ENCODE results near the gene BCORL1.

Gene BCORL1

DNA sequence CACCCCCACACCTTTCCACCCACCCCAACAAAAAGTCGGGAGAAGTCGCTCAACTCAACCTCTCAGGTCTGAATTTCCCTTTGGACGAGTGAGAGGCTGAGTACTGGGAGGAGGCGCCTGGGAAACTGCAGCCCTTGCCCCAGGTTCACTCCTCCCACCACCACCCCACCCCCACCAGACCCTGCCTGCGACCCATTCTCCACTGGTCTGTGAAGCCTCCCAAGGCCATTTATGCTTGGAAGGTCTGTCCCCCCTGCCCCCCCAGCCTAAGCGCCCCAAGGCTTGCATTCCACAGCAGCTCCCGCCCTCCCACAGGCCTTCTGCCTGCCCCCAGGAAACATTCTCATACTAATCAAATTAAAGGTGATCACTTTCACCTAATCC lies 100.7 kb downstream of the BCORL1 start:
- peaks cover 71% of the 10 kb centered on the region for H3K36me3 Mint-ChIP-seq
- H3K4me1 Mint-ChIP-seq = peaks cover 75% of the 10 kb centered on the region
- DNase-seq (ENCODE audit: low spot score in 2 of 2) (no peak), ATAC-seq (no peak)
- no peaks in the 10 kb centered on the region for H3K9me3 Mint-ChIP-seq
- H3K4me3 Mint-ChIP-seq = peak overlapping the region; percentile 62
- peak overlapping the region; percentile 83 for H3K27ac Mint-ChIP-seq

DNA sequence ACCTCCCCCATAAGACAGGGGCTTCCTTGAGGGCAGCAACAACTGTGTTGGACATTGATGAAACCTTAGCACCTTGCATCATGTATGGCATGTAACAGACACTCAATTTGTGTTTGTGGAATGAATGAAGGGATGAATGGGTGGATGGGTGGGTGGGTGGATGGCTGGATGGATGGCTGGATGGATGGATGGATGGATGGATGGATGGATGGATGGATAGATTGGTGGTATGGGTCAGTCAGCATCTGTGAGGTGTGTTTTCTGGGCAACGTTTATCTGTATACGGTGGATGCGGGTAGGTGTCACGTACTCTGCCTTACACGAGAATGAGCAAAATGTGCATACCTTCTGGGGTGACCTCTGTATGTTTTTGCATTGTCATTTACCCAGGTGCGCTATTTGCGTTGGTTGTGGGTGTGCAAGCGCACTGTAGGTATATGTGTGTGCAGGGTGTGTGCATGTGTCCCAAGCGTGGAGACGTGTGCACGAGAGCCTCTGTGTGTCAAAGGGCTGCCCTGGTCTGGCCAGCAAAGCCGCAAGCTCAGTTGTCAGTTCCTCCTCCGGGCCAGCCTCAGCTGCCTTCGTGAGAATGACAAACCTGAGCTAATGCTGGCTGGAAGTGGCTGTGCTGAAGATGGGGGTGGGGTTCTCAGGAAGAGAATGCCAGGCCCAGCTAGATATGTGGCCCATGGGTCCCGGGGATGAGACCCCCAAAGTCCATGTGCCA lies 101.4 kb downstream of the BCORL1 start:
- peak overlapping the region; percentile 78 for H3K27ac Mint-ChIP-seq
- peak overlapping the region; percentile 62 for H3K4me3 Mint-ChIP-seq
- peaks cover 67% of the 10 kb centered on the region for H3K36me3 Mint-ChIP-seq
- DNase-seq (ENCODE audit: low spot score in 2 of 2) (peak in 1 of 2 donors; percentile 50), ATAC-seq (no peak)
- no peaks in the 10 kb centered on the region for H3K9me3 Mint-ChIP-seq
- peaks cover 75% of the 10 kb centered on the region for H3K4me1 Mint-ChIP-seq

DNA sequence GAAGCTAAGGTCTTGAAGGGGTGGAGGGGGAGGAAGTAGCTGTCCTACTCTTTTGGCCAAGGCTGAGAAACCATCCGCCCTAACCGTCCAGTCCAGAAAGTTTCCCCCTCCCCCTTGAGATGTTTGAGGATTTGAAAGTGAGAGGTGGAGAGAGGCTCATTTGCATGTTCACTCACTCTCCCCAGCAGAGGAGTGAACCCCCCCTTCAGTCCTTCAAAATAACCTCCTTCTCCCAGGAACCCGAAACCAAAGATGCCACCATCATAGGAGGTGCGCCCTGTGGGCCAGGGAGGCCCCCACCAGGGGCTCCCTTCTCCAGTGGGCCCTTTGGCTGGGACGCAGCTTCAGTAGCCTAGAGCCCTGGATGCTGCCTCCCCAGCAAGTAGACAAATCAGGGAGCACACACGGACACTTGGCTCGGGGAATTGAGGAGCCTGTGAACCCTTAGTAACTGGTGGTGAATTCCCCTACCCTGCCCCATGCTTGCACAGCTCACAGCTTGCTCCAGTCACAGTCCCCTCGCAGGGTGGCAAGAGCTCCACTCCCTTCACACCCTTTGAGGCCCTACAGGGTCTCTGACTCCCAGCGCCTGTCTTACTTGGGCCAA lies 102.3 kb downstream of the BCORL1 start:
- H3K9me3 Mint-ChIP-seq = no peaks in the 10 kb centered on the region
- H3K36me3 Mint-ChIP-seq = peaks cover 58% of the 10 kb centered on the region
- DNase-seq (ENCODE audit: low spot score in 2 of 2) (peak in 1 of 2 donors; percentile 54), ATAC-seq (no peak)
- peaks cover 71% of the 10 kb centered on the region for H3K4me1 Mint-ChIP-seq
- peak overlapping the region; percentile 62 for H3K4me3 Mint-ChIP-seq
- H3K27ac Mint-ChIP-seq = peak overlapping the region; percentile 78

DNA sequence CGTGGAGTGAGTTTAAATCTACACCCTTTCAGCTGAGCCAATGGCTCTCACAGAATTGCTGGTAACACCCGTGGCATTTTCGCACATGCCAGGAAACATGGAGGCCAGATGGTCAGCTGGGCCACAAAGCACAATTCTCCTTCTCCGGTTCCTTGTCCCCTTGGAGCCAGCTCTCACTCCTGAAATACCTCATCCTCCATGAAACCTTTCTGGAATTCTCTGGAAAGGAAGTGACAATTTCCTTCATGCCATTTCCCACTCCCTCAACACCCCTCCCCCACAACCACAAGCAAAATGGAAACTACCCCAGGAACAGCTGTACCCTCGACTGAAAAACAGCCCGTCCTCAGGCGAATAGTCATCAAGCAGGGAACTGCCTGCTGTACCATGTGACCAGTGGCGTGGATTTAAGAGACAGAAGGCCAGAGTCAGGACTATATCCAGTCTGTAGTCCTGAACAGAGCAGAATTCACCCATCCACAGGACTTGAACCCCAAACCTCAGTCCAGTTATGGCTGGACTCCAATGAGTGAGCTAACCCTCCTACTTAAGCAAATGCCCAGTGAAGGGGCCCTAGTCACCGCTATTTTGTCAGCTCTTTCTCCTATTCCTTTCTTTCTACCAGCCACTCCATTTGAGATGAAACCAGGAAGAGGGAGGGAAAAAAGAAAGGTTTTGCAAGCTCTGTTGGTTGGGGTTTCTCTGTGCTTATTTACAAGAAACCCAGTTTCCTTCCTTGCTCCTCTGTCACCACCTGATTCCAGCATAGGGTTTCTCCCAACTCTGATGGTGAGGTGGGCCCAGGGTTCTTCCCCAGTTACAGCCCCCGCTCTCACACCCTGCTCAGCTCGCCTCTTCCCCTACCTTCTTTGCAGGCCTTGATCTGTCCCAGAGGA lies 103.4 kb downstream of the BCORL1 start:
- DNase-seq (ENCODE audit: low spot score in 2 of 2) = peak in 1 of 2 donors; percentile 48
- Mint-ChIP-seq H3K36me3 (peaks cover 56% of the 10 kb centered on the region), H3K4me1 (peaks cover 73% of the 10 kb centered on the region), H3K4me3 (peak overlapping the region; percentile 62), H3K27ac (peak overlapping the region; percentile 84), H3K9me3 (no peaks in the 10 kb centered on the region)
- ATAC-seq = no peak

DNA sequence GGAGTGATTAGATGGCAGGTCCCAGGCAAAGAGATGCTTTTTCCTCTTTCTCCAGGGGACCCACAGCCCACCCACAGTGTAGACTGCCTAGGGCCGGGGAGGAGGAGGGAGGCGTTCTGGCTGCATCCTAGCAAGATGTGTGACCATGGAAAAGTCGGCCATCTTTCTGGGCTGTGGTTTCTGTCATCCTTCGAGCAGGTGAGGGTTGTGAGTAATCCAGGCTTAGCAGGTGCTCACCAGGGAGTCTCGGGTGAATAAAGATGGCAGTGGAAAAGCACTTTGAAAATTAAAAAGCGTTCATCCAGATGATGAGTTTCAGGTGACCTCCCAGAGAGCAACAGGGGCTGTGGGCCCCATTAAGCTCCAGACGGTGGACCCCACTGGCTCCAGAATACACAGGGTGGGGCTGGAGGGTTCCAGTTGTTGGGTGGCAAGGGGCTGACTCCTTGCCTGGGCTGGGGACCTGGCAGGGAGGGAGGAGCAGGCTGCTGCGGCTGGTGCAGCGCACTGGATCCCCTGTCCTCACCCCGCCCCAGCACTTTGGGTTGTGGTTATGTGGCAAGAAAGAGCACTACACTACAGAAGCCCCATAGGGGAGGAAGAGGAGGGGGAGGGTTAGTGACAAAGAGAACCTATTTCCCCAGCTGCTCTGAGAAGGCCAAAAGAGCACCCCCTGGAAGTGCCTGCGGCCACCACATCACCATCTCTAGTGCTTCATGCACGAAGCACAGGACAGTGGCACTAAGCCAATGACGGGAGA lies 104.2 kb downstream of the BCORL1 start:
- DNase-seq (ENCODE audit: low spot score in 2 of 2) = peak; percentile 11 to 70
- peaks cover 68% of the 10 kb centered on the region for H3K4me1 Mint-ChIP-seq
- ATAC-seq = peak; percentile 70
- H3K9me3 Mint-ChIP-seq = no peaks in the 10 kb centered on the region
- peak overlapping the region; percentile 84 for H3K27ac Mint-ChIP-seq
- H3K4me3 Mint-ChIP-seq = peak overlapping the region; percentile 62
- peaks cover 51% of the 10 kb centered on the region for H3K36me3 Mint-ChIP-seq

DNA sequence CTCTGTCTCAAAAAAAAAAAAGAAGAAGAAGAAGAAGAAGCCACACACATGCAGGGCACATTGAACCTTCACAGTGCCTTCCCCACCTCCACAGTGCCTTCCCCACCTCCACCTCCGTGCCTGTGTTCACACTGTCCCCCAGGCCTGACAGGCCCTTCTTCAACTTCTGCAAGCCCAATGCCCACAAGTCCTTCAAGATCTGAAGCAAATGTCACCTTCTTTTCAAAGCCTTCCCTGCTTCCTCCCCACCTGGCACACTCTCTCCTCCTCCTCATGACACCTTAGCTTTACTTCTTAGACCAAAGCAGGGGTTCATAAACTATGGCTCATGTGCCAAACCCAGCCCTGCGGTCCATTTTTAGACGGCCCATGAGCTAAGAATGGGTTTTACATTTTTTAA lies 107.9 kb downstream of the BCORL1 start:
- no peak for DNase-seq (ENCODE audit: low spot score in 2 of 2)
- peaks cover 19% of the 10 kb centered on the region for H3K36me3 Mint-ChIP-seq
- H3K27ac Mint-ChIP-seq = peak overlapping the region; percentile 64
- H3K4me1 Mint-ChIP-seq = peaks cover 57% of the 10 kb centered on the region
- ATAC-seq = no peak
- no peak overlapping the region for H3K4me3 Mint-ChIP-seq
- H3K9me3 Mint-ChIP-seq = no peaks in the 10 kb centered on the region

DNA sequence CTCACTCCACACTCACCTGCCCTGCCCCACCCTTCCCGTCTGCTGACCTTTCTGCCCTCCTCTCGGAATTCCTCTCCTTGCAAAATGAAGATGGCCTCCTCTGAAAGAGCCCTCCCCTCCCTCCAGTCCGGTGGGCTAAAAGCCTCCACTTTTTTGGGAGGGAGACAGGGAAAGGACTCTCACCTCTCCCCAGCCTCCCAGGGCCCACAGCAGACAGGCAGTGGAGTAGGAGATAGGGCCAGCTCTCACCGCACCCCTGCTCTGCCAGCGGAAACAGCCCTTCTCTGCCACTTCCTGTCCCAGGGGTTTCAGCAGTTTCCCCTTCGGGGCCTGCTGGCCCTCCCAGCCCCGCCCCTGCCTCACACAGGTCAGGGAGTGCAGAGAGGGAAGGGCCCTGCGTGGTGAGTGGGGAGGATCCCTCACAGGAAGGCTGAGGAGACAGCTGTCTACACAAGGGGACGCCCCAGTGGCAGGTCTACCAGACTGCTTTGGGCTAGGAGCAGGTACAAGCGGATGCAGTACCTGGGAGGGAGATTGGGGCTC lies 109.6 kb downstream of the BCORL1 start:
- ATAC-seq (peak; percentile 96), DNase-seq (ENCODE audit: low spot score in 2 of 2) (peak; percentile 47 to 82)
- peak overlapping the region; percentile 93 for H3K27ac Mint-ChIP-seq
- H3K4me1 Mint-ChIP-seq = peaks cover 46% of the 10 kb centered on the region
- H3K9me3 Mint-ChIP-seq = no peaks in the 10 kb centered on the region
- H3K4me3 Mint-ChIP-seq = peak overlapping the region; percentile 80
- peaks cover 14% of the 10 kb centered on the region for H3K36me3 Mint-ChIP-seq

DNA sequence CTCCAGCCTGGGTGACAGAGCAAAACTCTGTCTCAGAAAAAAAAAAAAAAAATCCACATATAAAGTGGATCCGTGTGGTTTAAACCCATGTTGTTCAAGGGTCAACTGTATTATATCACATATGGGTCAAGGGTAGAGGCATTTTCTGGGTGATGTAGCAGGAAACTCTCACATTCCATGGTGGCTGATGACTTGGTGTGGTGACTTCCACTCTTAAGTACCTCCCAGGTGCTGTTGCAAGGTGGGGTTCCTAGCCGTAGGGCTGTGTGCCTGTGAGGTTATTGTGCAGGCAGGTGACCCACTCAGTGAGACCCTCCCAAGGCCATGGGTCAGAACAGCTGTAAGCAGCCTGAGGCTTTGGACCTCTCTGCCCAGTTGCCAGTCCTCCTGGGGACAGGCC lies 110.8 kb downstream of the BCORL1 start:
- ATAC-seq = no peak
- Mint-ChIP-seq H3K27ac (no peak overlapping the region), H3K4me1 (peaks cover 44% of the 10 kb centered on the region), H3K9me3 (no peaks in the 10 kb centered on the region), H3K36me3 (peaks cover 7% of the 10 kb centered on the region), H3K4me3 (no peak overlapping the region)
- DNase-seq (ENCODE audit: low spot score in 2 of 2) = no peak

DNA sequence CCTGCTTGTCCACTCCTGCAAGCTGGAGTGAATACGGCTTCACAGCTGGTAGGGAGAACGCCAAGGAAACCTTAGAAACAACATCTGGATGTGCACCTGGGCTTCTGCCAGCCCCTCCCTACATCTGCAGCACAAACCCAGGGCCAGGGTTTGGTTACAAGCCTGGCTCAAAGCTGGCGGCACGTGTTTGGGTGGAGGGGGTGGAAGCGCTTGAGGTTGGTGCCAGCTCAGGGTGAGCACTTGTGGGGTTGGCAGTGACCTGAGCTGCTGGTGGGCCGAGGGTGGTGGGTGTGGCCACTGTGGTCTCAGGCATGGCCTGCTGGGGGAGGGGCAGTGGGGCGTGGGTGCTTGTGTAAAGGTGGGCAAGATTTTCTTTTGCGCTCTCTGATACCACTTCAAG lies 112.3 kb downstream of the BCORL1 start:
- no peaks in the 10 kb centered on the region for H3K9me3 Mint-ChIP-seq
- DNase-seq (ENCODE audit: low spot score in 2 of 2) (no peak), ATAC-seq (no peak)
- peaks cover 55% of the 10 kb centered on the region for H3K4me1 Mint-ChIP-seq
- H3K27ac Mint-ChIP-seq = no peak overlapping the region
- H3K36me3 Mint-ChIP-seq = peaks cover 12% of the 10 kb centered on the region
- H3K4me3 Mint-ChIP-seq = no peak overlapping the region

DNA sequence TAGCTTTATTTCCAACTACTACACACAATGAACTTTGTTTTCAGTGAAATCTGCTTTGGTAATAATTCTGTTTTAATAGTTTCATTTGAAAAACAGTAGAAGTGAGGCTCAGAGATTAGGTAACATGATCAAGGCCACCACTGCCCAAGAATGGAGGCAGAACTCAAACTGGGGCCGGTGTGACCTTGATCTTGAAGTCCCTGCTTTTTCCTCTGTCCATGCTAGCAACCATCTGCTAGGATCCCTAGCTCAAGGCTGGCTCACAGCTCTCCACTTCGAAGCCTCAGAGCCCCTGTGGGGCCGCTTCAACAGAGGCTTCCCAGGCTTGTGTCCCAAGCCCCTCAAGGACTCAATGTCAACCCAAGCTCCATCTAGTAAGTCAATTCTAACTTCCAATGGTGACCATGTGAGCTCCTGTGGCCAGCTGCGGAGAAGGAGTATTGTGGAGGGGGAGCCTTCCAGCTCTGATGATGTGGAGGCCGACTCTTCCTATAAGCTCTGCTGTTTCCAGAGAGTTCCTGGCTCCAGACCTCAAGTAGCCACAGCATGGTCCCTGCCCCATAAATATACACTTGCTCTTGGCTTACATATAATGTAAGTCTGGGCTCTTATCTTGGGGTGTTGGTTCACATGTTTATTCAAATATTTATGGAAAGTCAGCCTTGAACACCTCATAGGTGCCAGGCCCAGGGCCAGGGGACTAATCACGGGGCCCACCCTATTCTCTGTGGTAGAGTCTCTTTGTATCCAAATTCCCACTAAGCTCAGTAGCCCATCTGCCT lies 113.0 kb downstream of the BCORL1 start:
- DNase-seq (ENCODE audit: low spot score in 2 of 2) (no peak), ATAC-seq (no peak)
- Mint-ChIP-seq H3K9me3 (no peaks in the 10 kb centered on the region), H3K36me3 (peaks cover 8% of the 10 kb centered on the region), H3K4me1 (peaks cover 54% of the 10 kb centered on the region), H3K27ac (no peak overlapping the region), H3K4me3 (no peak overlapping the region)

DNA sequence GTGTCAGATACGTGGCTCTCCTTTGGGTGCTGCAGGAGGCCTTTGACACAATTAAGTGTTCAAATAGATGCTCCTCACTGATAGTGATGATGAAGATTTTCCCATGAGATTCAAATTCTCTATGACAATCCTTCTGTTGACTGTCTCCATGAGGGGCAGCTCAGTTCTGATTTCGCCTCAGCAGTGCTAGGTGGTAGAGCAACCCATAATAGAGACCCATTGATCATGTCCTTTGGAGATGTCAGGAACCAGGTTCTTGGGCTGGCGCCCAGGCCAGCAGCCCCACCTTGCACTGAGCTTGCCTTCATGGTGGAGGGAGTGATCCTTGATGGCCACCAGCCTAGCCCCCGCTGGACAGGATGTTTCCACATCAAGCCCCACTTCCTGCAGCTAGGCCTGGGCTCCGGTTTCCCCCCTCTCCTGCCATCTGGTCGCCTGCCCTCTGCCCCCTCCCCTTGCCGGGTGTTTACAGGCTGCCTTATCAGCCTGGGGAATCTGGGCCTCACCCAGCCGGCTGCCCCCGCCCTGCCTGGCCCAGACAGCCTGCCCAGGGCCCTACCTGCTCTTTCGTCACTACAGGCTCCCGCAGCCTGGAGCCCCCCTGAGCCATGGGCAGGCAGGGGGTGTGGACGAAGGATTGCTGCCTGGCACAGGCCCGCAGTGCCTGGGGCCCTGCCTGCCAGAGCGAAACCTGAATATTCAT lies 115.2 kb downstream of the BCORL1 start:
- H3K4me3 Mint-ChIP-seq = peak overlapping the region; percentile 39
- H3K4me1 Mint-ChIP-seq = peaks cover 52% of the 10 kb centered on the region
- H3K36me3 Mint-ChIP-seq = peaks cover 16% of the 10 kb centered on the region
- DNase-seq (ENCODE audit: low spot score in 2 of 2) (no peak), ATAC-seq (peak; percentile 26)
- peak overlapping the region; percentile 86 for H3K27ac Mint-ChIP-seq
- H3K9me3 Mint-ChIP-seq = no peaks in the 10 kb centered on the region

DNA sequence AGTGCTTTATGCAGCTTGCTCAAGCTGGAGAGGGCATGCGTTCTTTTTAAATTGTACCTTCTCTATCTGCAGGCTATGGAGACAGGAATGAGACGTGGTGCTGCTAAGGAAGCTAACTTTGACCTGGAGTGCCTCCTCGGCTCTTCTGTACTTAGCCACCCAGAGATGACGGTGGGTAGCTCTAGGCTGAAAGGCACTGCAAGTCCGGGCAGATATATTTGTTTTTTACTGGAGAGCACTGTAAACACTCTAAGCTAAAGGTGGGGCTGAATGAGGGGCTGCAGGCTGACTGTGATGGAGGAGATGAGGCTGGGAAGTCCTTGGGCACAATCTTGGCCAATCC lies 115.7 kb downstream of the BCORL1 start:
- Mint-ChIP-seq H3K9me3 (no peaks in the 10 kb centered on the region), H3K4me3 (peak overlapping the region; percentile 39), H3K36me3 (peaks cover 16% of the 10 kb centered on the region), H3K27ac (peak overlapping the region; percentile 86), H3K4me1 (peaks cover 52% of the 10 kb centered on the region)
- no peak for ATAC-seq
- DNase-seq (ENCODE audit: low spot score in 2 of 2) = no peak

DNA sequence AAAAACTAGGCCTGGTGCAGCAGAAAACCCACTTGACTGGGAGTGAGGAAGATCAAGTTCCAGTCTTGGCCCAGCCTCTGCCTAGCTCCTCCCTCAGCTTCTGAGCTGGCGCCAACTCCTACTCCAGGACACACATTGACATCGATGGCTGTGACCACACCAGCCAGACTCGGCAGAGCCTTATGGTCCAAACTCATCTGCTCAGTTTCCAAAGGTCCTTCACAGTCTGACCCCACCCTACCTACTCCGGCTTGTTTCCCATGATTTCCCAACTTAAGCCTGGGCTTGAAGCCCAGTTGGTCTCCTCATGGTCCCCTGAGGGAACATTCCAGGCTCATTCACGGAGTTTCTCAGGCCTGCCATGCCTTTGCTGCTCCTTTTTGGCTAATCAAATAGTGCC lies 117.7 kb downstream of the BCORL1 start:
- H3K27ac Mint-ChIP-seq = peak overlapping the region; percentile 72
- peaks cover 61% of the 10 kb centered on the region for H3K4me1 Mint-ChIP-seq
- no peak overlapping the region for H3K4me3 Mint-ChIP-seq
- ATAC-seq (no peak), DNase-seq (ENCODE audit: low spot score in 2 of 2) (no peak)
- H3K9me3 Mint-ChIP-seq = no peaks in the 10 kb centered on the region
- peaks cover 26% of the 10 kb centered on the region for H3K36me3 Mint-ChIP-seq

DNA sequence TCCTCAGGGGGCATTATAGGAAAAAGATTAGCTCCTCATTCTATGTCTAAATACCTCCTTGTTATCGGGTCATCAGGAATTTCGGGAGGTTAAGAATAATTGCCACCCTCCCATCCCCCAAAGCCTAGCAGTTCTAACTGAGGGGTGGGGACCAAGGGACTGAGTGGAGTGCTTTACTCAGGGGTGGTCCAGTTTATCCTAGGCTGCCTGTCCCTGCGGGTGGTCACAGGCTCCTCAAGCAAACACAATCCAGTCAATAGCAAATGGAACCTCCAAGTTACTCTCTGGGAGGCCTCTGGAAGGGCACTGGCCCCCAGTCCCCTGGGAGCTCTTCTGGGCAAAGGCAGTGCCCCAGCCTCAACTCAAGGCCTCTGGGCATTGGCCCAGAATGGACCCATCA lies 121.2 kb downstream of the BCORL1 start:
- Mint-ChIP-seq H3K27ac (peak overlapping the region; percentile 40), H3K4me1 (peaks cover 73% of the 10 kb centered on the region), H3K4me3 (no peak overlapping the region), H3K36me3 (peaks cover 35% of the 10 kb centered on the region), H3K9me3 (no peaks in the 10 kb centered on the region)
- ATAC-seq (no peak), DNase-seq (ENCODE audit: low spot score in 2 of 2) (no peak)

Data from stimulated activated effector memory CD8-positive, alpha-beta T cell treated with anti-CD3 and anti-CD28 coated beads, Interleukin-12 subunit alpha, Interleukin-12 subunit beta, amount 100 ng/mL, for 72 hours (primary cell).